Nephron (organoid): ENCODE data around the gene LHX1.

Source experiments
- H3K27ac Mint-ChIP-seq, 3 experiments: 2 replicates each; pipeline ENCODE4 v1.8.0; 2020; ENCODE audit warnings: mixed read lengths in 3 of 3, mild to moderate bottlenecking in 2 of 3, moderate library complexity in 1 of 3
- H3K27me3 Mint-ChIP-seq: 2 replicates; pipeline ENCODE4 v1.8.0; 2021; ENCODE audit warnings: low read depth, mild to moderate bottlenecking, moderate library complexity, mixed read lengths
- H3K36me3 Mint-ChIP-seq: 2 replicates; pipeline ENCODE4 v1.8.0; 2020; ENCODE audit warnings: low read depth, mixed read lengths
- H3K4me1 Mint-ChIP-seq: 2 replicates; pipeline ENCODE4 v1.8.0; 2020; ENCODE audit warnings: mixed read lengths
- H3K4me3 Mint-ChIP-seq, 3 experiments: 2 replicates each; pipeline ENCODE4 v1.8.0; 2020; ENCODE audit warnings: mild to moderate bottlenecking in 3 of 3, mixed read lengths in 3 of 3, moderate library complexity in 2 of 3
- H3K9me3 Mint-ChIP-seq: 2 replicates; pipeline ENCODE4 v1.8.0; 2020; ENCODE audit warnings: mixed read lengths
- CTCF ChIP-seq, 3 experiments: fragments of 200-600 bp; sonication (generic); IDR thresholded peaks; one replicate each; pipeline ENCODE4 v1.5.0; 2021; ENCODE audit warnings: antibody characterized with exemption in 3 of 3; ENCODE audit not compliant: unreplicated experiment in 3 of 3

LHX1 gene

GRCh38 chr17:36934692-36935630 lies 2.3 kb upstream of the LHX1 start:
- H3K4me3 Mint-ChIP-seq: peak overlapping the region; percentile 64 to 94 (median 92)
- H3K4me1 Mint-ChIP-seq: peaks cover 62% of the 10 kb centered on the region
- H3K27me3 Mint-ChIP-seq: peaks cover 100% of the 10 kb centered on the region
- peak overlapping the region; percentile 55 to 97 (median 91) for H3K27ac Mint-ChIP-seq
- peaks cover 2% of the 10 kb centered on the region for H3K36me3 Mint-ChIP-seq
- TF ChIP-seq CTCF (IDR thresholded peaks at IDR 0.05; ENCODE audit: unreplicated experiment in 3 of 3): no peak
- H3K9me3 Mint-ChIP-seq: peaks cover 3% of the 10 kb centered on the region

GRCh38 chr17:36935671-36936454 lies 1.4 kb upstream of the LHX1 start:
- Mint-ChIP-seq H3K27me3 (peaks cover 100% of the 10 kb centered on the region), H3K4me3 (peak overlapping the region; percentile 64 to 94 (median 92)), H3K27ac (peak overlapping the region; percentile 55 to 97 (median 91)), H3K4me1 (peaks cover 56% of the 10 kb centered on the region), H3K9me3 (peaks cover 3% of the 10 kb centered on the region), H3K36me3 (peaks cover 4% of the 10 kb centered on the region)
- TF ChIP-seq CTCF (IDR thresholded peaks at IDR 0.05; ENCODE audit: unreplicated experiment in 3 of 3): no peak

- Mint-ChIP-seq H3K9me3 (peaks cover 3% of the 10 kb centered on the region), H3K27me3 (peaks cover 100% of the 10 kb centered on the region), H3K4me1 (peaks cover 54% of the 10 kb centered on the region), H3K27ac (peak overlapping the region in 2 of 3 experiments; percentile 91 to 97), H3K4me3 (peak overlapping the region; percentile 64 to 94 (median 92)), H3K36me3 (peaks cover 7% of the 10 kb centered on the region)
- TF ChIP-seq CTCF (IDR thresholded peaks at IDR 0.05; ENCODE audit: unreplicated experiment in 3 of 3): no peak
Observed at GRCh38 chr17:36936455-36937000, 747 bp upstream of the LHX1 start.

GRCh38 chr17:36937959-36938565 lies 787 bp downstream of the LHX1 start:
- Mint-ChIP-seq H3K27me3 (peaks cover 100% of the 10 kb centered on the region), H3K9me3 (no peaks in the 10 kb centered on the region), H3K4me3 (peak overlapping the region; percentile 64 to 94 (median 92))

More at GRCh38 chr17:36937959-36938565, 787 bp downstream of the LHX1 start:
- TF ChIP-seq CTCF (IDR thresholded peaks at IDR 0.05; ENCODE audit: unreplicated experiment in 3 of 3): no peak
- H3K27ac Mint-ChIP-seq: peak overlapping the region in 2 of 3 experiments; percentile 89 to 97
- H3K4me1 Mint-ChIP-seq: peaks cover 42% of the 10 kb centered on the region
- peaks cover 10% of the 10 kb centered on the region for H3K36me3 Mint-ChIP-seq
